ENCODE measurements around the gene EN1.

Gene EN1

GRCh38 chr2:118816669-118817068 lies 30.8 kb downstream of the EN1 start:
- no peak for DNase-seq (ENCODE audit: low read depth)
- no peak overlapping the region for H3K4me3 ChIP-seq (ENCODE audit: low read depth, low read length)
- no peak for TF ChIP-seq CTCF (conservative IDR thresholded peaks at IDR 0.05; ENCODE audit: low read depth, low read length)

GRCh38 chr2:118815731-118816130 lies 31.7 kb downstream of the EN1 start:
- no peak for DNase-seq (ENCODE audit: low read depth)
- TF ChIP-seq CTCF (conservative IDR thresholded peaks at IDR 0.05; ENCODE audit: low read depth, low read length), result no peak
- no peak overlapping the region for H3K4me3 ChIP-seq (ENCODE audit: low read depth, low read length)

- TF ChIP-seq CTCF (conservative IDR thresholded peaks at IDR 0.05; ENCODE audit: low read depth, low read length), result no peak
- no peak for DNase-seq (ENCODE audit: low read depth)
- H3K4me3 ChIP-seq (ENCODE audit: low read depth, low read length), result no peak overlapping the region
These were observed 32.1 kb downstream of the EN1 start for GRCh38 chr2:118815314-118815713.

- DNase-seq (ENCODE audit: low read depth), result no peak
- no peak for TF ChIP-seq CTCF (conservative IDR thresholded peaks at IDR 0.05; ENCODE audit: low read depth, low read length)
- H3K4me3 ChIP-seq (ENCODE audit: low read depth, low read length), result no peak overlapping the region
These were observed 33.1 kb downstream of the EN1 start for GRCh38 chr2:118814368-118814767.

GRCh38 chr2:118813601-118814339 lies 33.7 kb downstream of the EN1 start:
- no peak for DNase-seq (ENCODE audit: low read depth)
- no peak overlapping the region for H3K4me3 ChIP-seq (ENCODE audit: low read depth, low read length)
- TF ChIP-seq CTCF (conservative IDR thresholded peaks at IDR 0.05; ENCODE audit: low read depth, low read length), result no peak

GRCh38 chr2:118813111-118813510 lies 34.3 kb downstream of the EN1 start:
- no peak overlapping the region for H3K4me3 ChIP-seq (ENCODE audit: low read depth, low read length)
- no peak for TF ChIP-seq CTCF (conservative IDR thresholded peaks at IDR 0.05; ENCODE audit: low read depth, low read length)
- DNase-seq (ENCODE audit: low read depth), result no peak

- DNase-seq (ENCODE audit: low read depth), result no peak
- TF ChIP-seq CTCF (conservative IDR thresholded peaks at IDR 0.05; ENCODE audit: low read depth, low read length), result no peak
- no peak overlapping the region for H3K4me3 ChIP-seq (ENCODE audit: low read depth, low read length)
These were observed 34.9 kb downstream of the EN1 start for GRCh38 chr2:118812552-118812951.

All from choroid plexus epithelial cell (primary cell).